NCI-H2227 treated with DMSO at 0.1 percent for 48 hours (cell line): ENCODE data around the gene KDM4C.

Experiments
- DNase-seq: peaks from one replicate; lab custom pipeline; 2025; lab: John Stamatoyannopoulos, UW

KDM4C gene

GRCh38 chr9:7097785-7098752, 340.3 kb downstream of the KDM4C start:
- no peak for DNase-seq

- DNase-seq = no peak
Observed at GRCh38 chr9:7103367-7103766, 345.6 kb downstream of the KDM4C start.

- DNase-seq = no peak
Observed at GRCh38 chr9:7103771-7104170, 346.0 kb downstream of the KDM4C start.

GRCh38 chr9:7104625-7105024, 346.9 kb downstream of the KDM4C start:
- DNase-seq = no peak

GRCh38 chr9:7105095-7105494, 347.3 kb downstream of the KDM4C start:
- DNase-seq = no peak

- no peak for DNase-seq
Observed at GRCh38 chr9:7108936-7109335, 351.2 kb downstream of the KDM4C start.

- DNase-seq = no peak
Observed at GRCh38 chr9:7111413-7111812, 353.6 kb downstream of the KDM4C start.

GRCh38 chr9:7115606-7116005, 357.8 kb downstream of the KDM4C start:
- no peak for DNase-seq

GRCh38 chr9:7117676-7118561, 360.1 kb downstream of the KDM4C start:
- DNase-seq = no peak

- DNase-seq = no peak
Observed at GRCh38 chr9:7118633-7119032, 360.9 kb downstream of the KDM4C start.

GRCh38 chr9:7119612-7120011, 361.8 kb downstream of the KDM4C start:
- no peak for DNase-seq

- no peak for DNase-seq
Observed at GRCh38 chr9:7121055-7121454, 363.3 kb downstream of the KDM4C start.

- no peak for DNase-seq
Observed at GRCh38 chr9:7121664-7122063, 363.9 kb downstream of the KDM4C start.

- DNase-seq = no peak
Observed at GRCh38 chr9:7123743-7124142, 366.0 kb downstream of the KDM4C start.

- DNase-seq = no peak
Observed at GRCh38 chr9:7125231-7125630, 367.5 kb downstream of the KDM4C start.

- no peak for DNase-seq
Observed at GRCh38 chr9:7129391-7129790, 371.6 kb downstream of the KDM4C start.

GRCh38 chr9:7130266-7130820, 372.6 kb downstream of the KDM4C start:
- DNase-seq = no peak

GRCh38 chr9:7132605-7133004, 374.8 kb downstream of the KDM4C start:
- DNase-seq = no peak

- no peak for DNase-seq
Observed at GRCh38 chr9:7135735-7136134, 378.0 kb downstream of the KDM4C start.

GRCh38 chr9:7137040-7137439, 379.3 kb downstream of the KDM4C start:
- no peak for DNase-seq

- DNase-seq = no peak
Observed at GRCh38 chr9:7137571-7137970, 379.8 kb downstream of the KDM4C start.

- DNase-seq = no peak
Observed at GRCh38 chr9:7139886-7140285, 382.1 kb downstream of the KDM4C start.

- no peak for DNase-seq
Observed at GRCh38 chr9:7140401-7140800, 382.6 kb downstream of the KDM4C start.
